Cerebellar nuclear complex (tissue), 1 donor: ENCODE measurements around the gene TRIM54.
"Not testable (repeated sequence)": the region's sequence is repeated elsewhere in the genome, so short reads cannot be mapped to it uniquely, and the experiment has no call there.

Experiments used
- DNase-seq, 2 experiments: peaks; one replicate each; lab custom pipeline; 2025; lab: John Stamatoyannopoulos, UW

TRIM54 gene

GRCh38 chr2:27284996-27285395 lies 2.8 kb downstream of the TRIM54 start:
- DNase-seq: no peak

GRCh38 chr2:27285481-27285880 lies 3.3 kb downstream of the TRIM54 start:
- no peak for DNase-seq

- no peak for DNase-seq
Observed at GRCh38 chr2:27288610-27289009, 6.4 kb downstream of the TRIM54 start.

GRCh38 chr2:27290549-27290948 lies 8.3 kb downstream of the TRIM54 start:
- DNase-seq: no peak

GRCh38 chr2:27291865-27292264 lies 9.6 kb downstream of the TRIM54 start:
- no peak for DNase-seq

GRCh38 chr2:27294928-27295327 lies 12.7 kb downstream of the TRIM54 start:
- no peak for DNase-seq

GRCh38 chr2:27296481-27296880 lies 14.3 kb downstream of the TRIM54 start:
- DNase-seq: no peak

- DNase-seq: no peak
Observed at GRCh38 chr2:27297195-27297594, 15.0 kb downstream of the TRIM54 start.

GRCh38 chr2:27298391-27299080 lies 16.3 kb downstream of the TRIM54 start:
- no peak for DNase-seq

- DNase-seq: not testable (repeated sequence)
Observed at GRCh38 chr2:27300606-27301005, 18.4 kb downstream of the TRIM54 start.

- DNase-seq: peak in 1 of 2 experiments; percentile 1
Observed at GRCh38 chr2:27303093-27304025, 21.1 kb downstream of the TRIM54 start.

- DNase-seq: no peak
Observed at GRCh38 chr2:27304488-27305240, 22.4 kb downstream of the TRIM54 start.

- no peak for DNase-seq
Observed at GRCh38 chr2:27305516-27305915, 23.3 kb downstream of the TRIM54 start.

GRCh38 chr2:27306136-27306535 lies 23.9 kb downstream of the TRIM54 start:
- DNase-seq: no peak

GRCh38 chr2:27306573-27307286 lies 24.5 kb downstream of the TRIM54 start:
- no peak for DNase-seq

- DNase-seq: no peak
Observed at GRCh38 chr2:27307287-27307544, 25.0 kb downstream of the TRIM54 start.

GRCh38 chr2:27307545-27308358 lies 25.5 kb downstream of the TRIM54 start:
- DNase-seq: no peak

GRCh38 chr2:27308359-27308881 lies 26.2 kb downstream of the TRIM54 start, which contains the start of gene UCN:
UCN (minus strand) TSS chr2:27308445; CDS start chr2:27307895, 550 bp downstream.
- DNase-seq: no peak

- DNase-seq: no peak
Observed at GRCh38 chr2:27309651-27310050, 27.4 kb downstream of the TRIM54 start.

GRCh38 chr2:27312152-27312551 lies 29.9 kb downstream of the TRIM54 start:
- no peak for DNase-seq
